Astrocyte (in vitro differentiated cells and primary cell): ENCODE data around the gene ARHGEF26. TPM values are rescaled to one million over a fixed set of nuclear protein-coding genes. Genes with fewer than 3 reads are reported as not detected.

Experiments
- DNase-seq: peaks from one replicate; pipeline ENCODE4 v3.0.0-alpha.2; 2010; ENCODE audit warnings: low read depth
- FAIRE-seq: peaks from 2 replicates; lab custom pipeline; 2011; peaks lifted over from hg19 to GRCh38; lab: Jason Lieb, UNC
- H2AFZ ChIP-seq: 2 replicates; pipeline ENCODE4 v1.6.0; 2012; ENCODE audit warnings: low read depth, low read length, inconsistent platforms
- H3K27ac ChIP-seq: 2 replicates; pipeline ENCODE4 v1.5.1; 2011; ENCODE audit warnings: low read depth, low read length, inconsistent platforms
- H3K27me3 ChIP-seq: 2 replicates; pipeline ENCODE4 v1.6.0; 2011; ENCODE audit warnings: low read length, inconsistent platforms; ENCODE audit not compliant: insufficient read depth
- H3K36me3 ChIP-seq: 2 replicates; pipeline ENCODE4 v1.5.1; 2011; ENCODE audit warnings: low read length, inconsistent platforms; ENCODE audit not compliant: insufficient read depth
- H3K4me1 ChIP-seq: 2 replicates; pipeline ENCODE4 v1.5.1; 2011; ENCODE audit warnings: low read length, inconsistent platforms; ENCODE audit not compliant: insufficient read depth
- H3K4me2 ChIP-seq: 2 replicates; pipeline ENCODE4 v1.6.0; 2012; ENCODE audit warnings: low read length, inconsistent platforms
- H3K4me3 ChIP-seq: 2 replicates; pipeline ENCODE4 v1.5.1; 2011; ENCODE audit warnings: low read depth, mild to moderate bottlenecking, low read length, inconsistent platforms; ENCODE audit not compliant: insufficient read depth
- H3K79me2 ChIP-seq: 2 replicates; pipeline ENCODE4 v1.6.0; 2012; ENCODE audit warnings: mild to moderate bottlenecking, low read length, inconsistent platforms; ENCODE audit not compliant: insufficient read depth
- H3K9ac ChIP-seq: 2 replicates; pipeline ENCODE4 v1.6.0; 2012; ENCODE audit warnings: mild to moderate bottlenecking, low read length, inconsistent platforms
- H3K9me3 ChIP-seq: 2 replicates; pipeline ENCODE4 v1.5.1; 2012; ENCODE audit warnings: low read depth, mild to moderate bottlenecking, low read length, inconsistent platforms; ENCODE audit not compliant: insufficient read depth
- H4K20me1 ChIP-seq: 2 replicates; pipeline ENCODE4 v1.6.0; 2012; ENCODE audit warnings: low read length, inconsistent platforms; ENCODE audit not compliant: insufficient read depth
- H3K27ac Mint-ChIP-seq: one replicate; pipeline ENCODE4 v1.8.0; 2021; ENCODE audit warnings: mild to moderate bottlenecking, mixed read lengths; ENCODE audit not compliant: unreplicated experiment
- H3K27me3 Mint-ChIP-seq: one replicate; pipeline ENCODE4 v1.8.0; 2021; ENCODE audit warnings: low read depth, mixed read lengths; ENCODE audit not compliant: unreplicated experiment
- H3K36me3 Mint-ChIP-seq: one replicate; pipeline ENCODE4 v1.8.0; 2021; ENCODE audit warnings: low read depth, mixed read lengths; ENCODE audit not compliant: unreplicated experiment
- H3K4me1 Mint-ChIP-seq: one replicate; pipeline ENCODE4 v1.8.0; 2021; ENCODE audit warnings: low read depth, mixed read lengths; ENCODE audit not compliant: unreplicated experiment
- H3K4me3 Mint-ChIP-seq: one replicate; pipeline ENCODE4 v1.8.0; 2021; ENCODE audit warnings: mild to moderate bottlenecking, moderate library complexity, mixed read lengths; ENCODE audit not compliant: unreplicated experiment
- H3K9me3 Mint-ChIP-seq: one replicate; pipeline ENCODE4 v1.8.0; 2021; ENCODE audit warnings: mild to moderate bottlenecking, mixed read lengths; ENCODE audit not compliant: unreplicated experiment
- CTCF ChIP-seq: IDR thresholded peaks from 2 replicates; pipeline ENCODE4 v1.5.1; 2011; ENCODE audit warnings: low read depth, mild to moderate bottlenecking, inconsistent platforms, low read length, moderate library complexity; ENCODE audit not compliant: insufficient read depth
- EZH2 ChIP-seq: IDR thresholded peaks from 2 replicates; pipeline ENCODE4 v1.6.1; 2012; ENCODE audit warnings: mild to moderate bottlenecking, low read length, inconsistent platforms; ENCODE audit not compliant: insufficient read depth
- total RNA-seq: library from RNA; stranded (reverse); gene quantifications from 2 replicates; pipeline ENCODE4 v1.2.1, GENCODE V29; 2021

ARHGEF26 gene
- total RNA-seq, 1 donor from 2014 or later: 1.7 TPM

GRCh38 chr3:154224366-154224765 lies 103.2 kb downstream of the ARHGEF26 start:
- Histone ChIP-seq H3K27me3 (no peaks in the 10 kb centered on the region), H3K4me1 (no peaks in the 10 kb centered on the region), H3K4me2 (no peak overlapping the region), H3K36me3 (no peaks in the 10 kb centered on the region), H4K20me1 (no peaks in the 10 kb centered on the region), H3K9me3 (no peaks in the 10 kb centered on the region), H3K9ac (no peak overlapping the region), H3K79me2 (no peaks in the 10 kb centered on the region), H3K4me3 (no peak overlapping the region), H2AFZ (no peak overlapping the region), H3K27ac (no peak overlapping the region)
- Mint-ChIP-seq H3K27me3 (no peaks in the 10 kb centered on the region), H3K36me3 (no peaks in the 10 kb centered on the region), H3K9me3 (no peaks in the 10 kb centered on the region), H3K4me3 (no peak overlapping the region), H3K27ac (no peak overlapping the region), H3K4me1 (peaks cover 11% of the 10 kb centered on the region)
- DNase-seq (no peak), FAIRE-seq (no peak)
- TF ChIP-seq EZH2 (no peak), CTCF (no peak)

GRCh38 chr3:154224866-154225265 lies 103.7 kb downstream of the ARHGEF26 start:
- Histone ChIP-seq H3K36me3 (no peaks in the 10 kb centered on the region), H3K4me3 (no peak overlapping the region), H3K79me2 (no peaks in the 10 kb centered on the region), H2AFZ (no peak overlapping the region), H3K4me1 (no peaks in the 10 kb centered on the region), H3K27me3 (no peaks in the 10 kb centered on the region), H3K9ac (no peak overlapping the region), H3K9me3 (no peaks in the 10 kb centered on the region), H4K20me1 (no peaks in the 10 kb centered on the region), H3K4me2 (no peak overlapping the region), H3K27ac (no peak overlapping the region)
- DNase-seq: no peak
- TF ChIP-seq CTCF (no peak), EZH2 (no peak)
- Mint-ChIP-seq H3K27me3 (no peaks in the 10 kb centered on the region), H3K9me3 (no peaks in the 10 kb centered on the region), H3K27ac (no peak overlapping the region), H3K36me3 (no peaks in the 10 kb centered on the region), H3K4me1 (peaks cover 12% of the 10 kb centered on the region), H3K4me3 (no peak overlapping the region)
- FAIRE-seq: no peak

GRCh38 chr3:154225536-154225935 lies 104.3 kb downstream of the ARHGEF26 start:
- Mint-ChIP-seq H3K4me3 (no peak overlapping the region), H3K27ac (no peak overlapping the region), H3K9me3 (no peaks in the 10 kb centered on the region), H3K27me3 (no peaks in the 10 kb centered on the region), H3K36me3 (no peaks in the 10 kb centered on the region), H3K4me1 (peaks cover 12% of the 10 kb centered on the region)
- Histone ChIP-seq H3K9me3 (no peaks in the 10 kb centered on the region), H3K4me2 (no peak overlapping the region), H2AFZ (no peak overlapping the region), H3K27ac (no peak overlapping the region), H3K9ac (no peak overlapping the region), H3K36me3 (no peaks in the 10 kb centered on the region), H3K4me3 (no peak overlapping the region), H3K4me1 (no peaks in the 10 kb centered on the region), H3K27me3 (no peaks in the 10 kb centered on the region), H3K79me2 (no peaks in the 10 kb centered on the region), H4K20me1 (no peaks in the 10 kb centered on the region)
- DNase-seq (no peak), FAIRE-seq (no peak)
- no peak for TF ChIP-seq EZH2
